H1 (cell line): Measurements from ENCODE around the gene NLRC5. TPM values are rescaled to one million over a fixed set of nuclear protein-coding genes. Genes with fewer than 3 reads are reported as not detected.

Experiments used
- CTCF ChIA-PET: fragments of 300-600 bp; sonication (Branson Sonifier 250); formaldehyde crosslinking; loops from one replicate; lab custom pipeline; 2021; ENCODE audit not compliant: partially characterized antibody; lab: Charles Lee
- POLR2A ChIA-PET: fragments of 300-600 bp; sonication (Branson Sonifier 250); formaldehyde crosslinking; loops from one replicate; lab custom pipeline; 2021; ENCODE audit warnings: inconsistent platforms; ENCODE audit not compliant: partially characterized antibody; lab: Charles Lee
- DNase-seq, 2 experiments: peaks; one replicate each; pipeline versions ENCODE4 v3.0.0 to v3.0.0-alpha.2; 2010 to 2022; ENCODE audit warnings: low spot score in 2 of 2, low read depth in 1 of 2, mixed read lengths in 1 of 2
- FAIRE-seq: peaks from 2 replicates; lab custom pipeline; 2011; peaks lifted over from hg19 to GRCh38; lab: Jason Lieb, UNC
- H2AFZ ChIP-seq: 2 replicates; pipeline ENCODE4 v1.8.1; 2012; ENCODE audit warnings: low read length, inconsistent platforms
- H2AK5ac ChIP-seq: 2 replicates; pipeline ENCODE4 v1.6.1; 2013; ENCODE audit warnings: low read depth, low read length
- H2BK120ac ChIP-seq: replicated peaks from 2 replicates; pipeline ENCODE3; 2013; ENCODE audit warnings: low read depth, low read length, inconsistent platforms
- H2BK12ac ChIP-seq: 2 replicates; pipeline ENCODE4 v1.6.1; 2013; ENCODE audit warnings: low read depth, low read length
- H2BK15ac ChIP-seq: 2 replicates; pipeline ENCODE4 v1.6.1; 2013; ENCODE audit warnings: low read length
- H2BK20ac ChIP-seq: 2 replicates; pipeline ENCODE4 v1.6.1; 2013; ENCODE audit warnings: low read length
- H2BK5ac ChIP-seq: 2 replicates; pipeline ENCODE4 v1.6.1; 2013; ENCODE audit warnings: low read depth, low read length
- H3K14ac ChIP-seq: 2 replicates; pipeline ENCODE4 v1.6.1; 2013; ENCODE audit warnings: inconsistent platforms; ENCODE audit not compliant: insufficient read length
- H3K18ac ChIP-seq: 2 replicates; pipeline ENCODE4 v1.6.1; 2013; ENCODE audit warnings: low read length; ENCODE audit errors: extremely low read depth
- H3K23ac ChIP-seq: 2 replicates; pipeline ENCODE4 v1.6.1; 2013; ENCODE audit warnings: inconsistent platforms; ENCODE audit not compliant: insufficient read length
- H3K23me2 ChIP-seq: 2 replicates; pipeline ENCODE4 v1.6.1; 2013; ENCODE audit warnings: low read depth, low read length
- H3K27ac ChIP-seq: 2 replicates; pipeline ENCODE4 v1.6.1; 2011; ENCODE audit warnings: low read depth, low read length, inconsistent platforms
- H3K27me3 ChIP-seq, 4 experiments: replicated peaks in 1 of 4; 1 replicate in 1 of 4; 2 replicates in 3 of 4; pipeline versions ENCODE4 v1.6.1 to v1.8.1; 2011 to 2013; ENCODE audit warnings: low read length in 3 of 4, mild to moderate bottlenecking in 3 of 4, inconsistent platforms in 2 of 4, mixed read lengths in 2 of 4, moderate library complexity in 1 of 4; ENCODE audit not compliant: control insufficient read depth in 3 of 4, insufficient read depth in 3 of 4; ENCODE audit errors: extremely low read depth in 1 of 4
- H3K36me3 ChIP-seq, 4 experiments: 2 replicates each; pipeline versions ENCODE4 v1.6.1 to v1.8.1; 2011 to 2013; ENCODE audit warnings: mild to moderate bottlenecking in 4 of 4, low read length in 3 of 4, moderate library complexity in 2 of 4, control low read depth in 1 of 4, inconsistent platforms in 1 of 4; ENCODE audit not compliant: insufficient read depth in 4 of 4, control insufficient read depth in 2 of 4
- H3K4ac ChIP-seq: replicated peaks from 2 replicates; pipeline ENCODE3; 2013; ENCODE audit warnings: low read length, low read depth, mixed read lengths, inconsistent platforms; ENCODE audit not compliant: insufficient read length
- H3K4me1 ChIP-seq, 4 experiments: replicated peaks in 1 of 4; 1 replicate in 1 of 4; 2 replicates in 3 of 4; pipeline versions ENCODE4 v1.6.1 to v1.8.1; 2011 to 2013; ENCODE audit warnings: low read length in 3 of 4, inconsistent platforms in 2 of 4, mixed read lengths in 1 of 4; ENCODE audit not compliant: insufficient read depth in 4 of 4, control insufficient read depth in 3 of 4
- H3K4me2 ChIP-seq, 2 experiments: 2 replicates each; pipeline versions ENCODE4 v1.6.1 to v1.8.1; 2011 to 2013; ENCODE audit warnings: low read depth in 2 of 2, low read length in 2 of 2, control low read depth in 1 of 2, inconsistent platforms in 1 of 2, mild to moderate bottlenecking in 1 of 2; ENCODE audit not compliant: insufficient read depth in 1 of 2
- H3K4me3 ChIP-seq, 4 experiments: fragments of 200-600, 300-600 bp in 1 of 4; sonication (generic), shearing (Covaris generic), sonication (Bioruptor Twin) in 1 of 4; 2 replicates each; pipeline versions ENCODE4 v1.5.1 to v1.8.1; 2011 to 2016; ENCODE audit warnings: low read length in 4 of 4, low read depth in 3 of 4, control low read depth in 2 of 4, inconsistent platforms in 2 of 4, mild to moderate bottlenecking in 2 of 4, mixed read lengths in 1 of 4, moderate library complexity in 1 of 4; ENCODE audit not compliant: insufficient read depth in 2 of 4; ENCODE audit errors: extremely low read depth in 1 of 4
- H3K56ac ChIP-seq: replicated peaks from 2 replicates; pipeline ENCODE3; 2013; ENCODE audit warnings: low read depth, mild to moderate bottlenecking, mixed read lengths, low read length, inconsistent platforms; ENCODE audit not compliant: insufficient read length
- H3K79me1 ChIP-seq: 2 replicates; pipeline ENCODE4 v1.6.1; 2013; ENCODE audit warnings: low read depth, low read length, control low read depth
- H3K79me2 ChIP-seq, 2 experiments: 2 replicates each; pipeline versions ENCODE4 v1.6.1 to v1.8.1; 2012 to 2013; ENCODE audit warnings: low read length in 2 of 2, mild to moderate bottlenecking in 2 of 2, inconsistent platforms in 1 of 2; ENCODE audit not compliant: insufficient read depth in 2 of 2, control insufficient read depth in 1 of 2
- H3K9ac ChIP-seq, 4 experiments: replicated peaks in 1 of 4; 1 replicate in 1 of 4; 2 replicates in 3 of 4; pipeline versions ENCODE4 v1.6.1 to v1.8.1; 2011 to 2013; ENCODE audit warnings: low read depth in 3 of 4, low read length in 3 of 4, control low read depth in 2 of 4, mild to moderate bottlenecking in 2 of 4, moderate library complexity in 2 of 4, inconsistent platforms in 1 of 4; ENCODE audit errors: extremely low read depth in 1 of 4
- H3K9me3 ChIP-seq, 2 experiments: 2 replicates each; pipeline versions ENCODE4 v1.6.1 to v1.8.1; 2012 to 2013; ENCODE audit warnings: mild to moderate bottlenecking in 2 of 2, moderate library complexity in 2 of 2, control low read depth in 1 of 2, inconsistent platforms in 1 of 2, low read depth in 1 of 2, low read length in 1 of 2, mixed read lengths in 1 of 2; ENCODE audit not compliant: insufficient read depth in 2 of 2
- H4K20me1 ChIP-seq, 2 experiments: replicated peaks in 1 of 2; 2 replicates each; pipeline versions ENCODE3 to v1.8.1; 2011 to 2013; ENCODE audit warnings: inconsistent platforms in 2 of 2, low read length in 2 of 2, mild to moderate bottlenecking in 1 of 2; ENCODE audit not compliant: insufficient read depth in 2 of 2, control insufficient read depth in 1 of 2
- H4K5ac ChIP-seq: 2 replicates; pipeline ENCODE4 v1.6.1; 2013; ENCODE audit warnings: low read length, low read depth, mixed read lengths, inconsistent platforms; ENCODE audit not compliant: insufficient read length
- H4K8ac ChIP-seq: 2 replicates; pipeline ENCODE4 v1.8.0; 2013; ENCODE audit warnings: mild to moderate bottlenecking, moderate library complexity, low read length, inconsistent platforms; ENCODE audit not compliant: insufficient read depth; ENCODE audit errors: extremely low read depth
- H4K91ac ChIP-seq: replicated peaks from 2 replicates; pipeline ENCODE3; 2013; ENCODE audit warnings: low read length, mixed read lengths, inconsistent platforms; ENCODE audit not compliant: insufficient read length
- ATF2 ChIP-seq: IDR thresholded peaks from 2 replicates; pipeline ENCODE4 v1.6.1; 2012; ENCODE audit warnings: low read length, inconsistent platforms
- CTBP2 ChIP-seq: IDR thresholded peaks from 2 replicates; pipeline ENCODE4 v1.7.0; 2011; ENCODE audit warnings: borderline replicate concordance, mild to moderate bottlenecking, moderate library complexity, mixed read lengths, low read length; ENCODE audit not compliant: insufficient read depth, insufficient read length
- KDM1A ChIP-seq: fragments of 200-600, 300-600 bp; sonication (generic); IDR thresholded peaks from 2 replicates; pipeline ENCODE4 v1.7.1; 2016; ENCODE audit warnings: mild to moderate bottlenecking, low read length, borderline replicate concordance
- RXRA ChIP-seq: IDR thresholded peaks from 2 replicates; pipeline ENCODE4 v1.6.1; 2011; ENCODE audit warnings: low read depth, mild to moderate bottlenecking, low read length, moderate library complexity; ENCODE audit not compliant: insufficient read depth
- SP1 ChIP-seq: IDR thresholded peaks from 2 replicates; pipeline ENCODE4 v1.6.1; 2011; ENCODE audit warnings: low read depth, low read length
- TAF7 ChIP-seq: optimal IDR thresholded peaks from 2 replicates; pipeline ENCODE3; 2011; ENCODE audit warnings: low read depth, mild to moderate bottlenecking, inconsistent platforms, low read length, moderate library complexity, borderline replicate concordance
- WGBS, 2 experiments: shearing (Covaris generic) in 1 of 2; methylation state at CpG; one replicate each; pipeline versions ENCODE4 v1.1.6 to v1.1.7; 2013 to 2015; ENCODE audit warnings: low lambda C conversion rate in 2 of 2, mixed read lengths in 2 of 2, inconsistent platforms in 1 of 2, low coverage in 1 of 2, missing lambda C conversion rate in 1 of 2; ENCODE audit not compliant: insufficient replicate concordance in 2 of 2, insufficient coverage in 1 of 2, insufficient read length in 1 of 2; ENCODE audit errors: extremely low coverage in 1 of 2, missing lambda C conversion rate in 1 of 2; 5-methylcytosine and 5-hydroxymethylcytosine counted together
- polyA plus RNA-seq, 7 experiments: library from polyadenylated mRNA; depleted of rRNA in 3 of 7; stranded (reverse) in 5 of 7; unstranded in 2 of 7; fragments of >200 nt in 5 of 7; fragments of 200-250 nt in 2 of 7; gene quantifications; 1 replicate in 5 of 7; 2 replicates in 1 of 7; 4 replicates in 1 of 7; pipeline versions ENCODE4 v1.2.1 to v1.2.3, GENCODE V29; 2011 to 2013; ENCODE audit warnings: missing spikeins in 2 of 7, mixed read lengths in 2 of 7
- total RNA-seq: library from RNA; stranded (reverse); fragmentation: NEBNext Ultra II Directional; extraction: Animal tissue kit (Norgen Biotek cat#: 25700); gene quantifications from 2 replicates; pipeline ENCODE4 v1.2.1, GENCODE V29; 2021

Gene NLRC5
- total and polyA plus RNA-seq, 2 of the 8 experiments (the other 6 are each of a cell fraction or from before 2014, with no cell fraction given): 2.2 to 3.2 TPM

GRCh38 chr16:56950051-56950450 lies 39.3 kb upstream of the NLRC5 start:
- no peak overlapping the region for H3K9ac ChIP-seq
- no peak overlapping the region for H3K18ac ChIP-seq
- no peak overlapping the region for H2AFZ ChIP-seq
- no peak overlapping the region for H4K5ac ChIP-seq
- H4K91ac ChIP-seq: no peak overlapping the region
- H2BK5ac ChIP-seq: no peak overlapping the region
- H3K27me3 ChIP-seq: no peaks in the 10 kb centered on the region
- H2BK120ac ChIP-seq: no peak overlapping the region
- H3K4me3 ChIP-seq: no peak overlapping the region
- no peak overlapping the region for H2BK12ac ChIP-seq
- no peaks in the 10 kb centered on the region for H3K79me1 ChIP-seq
- H3K79me2 ChIP-seq: no peaks in the 10 kb centered on the region
- H3K27ac ChIP-seq: no peak overlapping the region
- H3K36me3 ChIP-seq: peaks cover 0 to 4% (median 2%) of the 10 kb centered on the region in 4 experiments; a peak in 2 of 8 replicates
- H3K14ac ChIP-seq: no peak overlapping the region
- FAIRE-seq (no peak), DNase-seq (no peak)
- H2BK15ac ChIP-seq: no peak overlapping the region
- peaks cover 0 to 2% of the 10 kb centered on the region in 2 experiments for H4K20me1 ChIP-seq
- CTCF ChIA-PET: interaction anchor here (0.6 to 5.4 kb wide), 10 partner anchors 9 to 1196 kb away, joined by 3 to 37 read pairs (median 4); partner anchors contain the start of gene SLC12A3
- 83% methylated on average over 4 of the region's 4 CpGs; no CpG with 5 or more reads in 1 of the 2 experiments for WGBS, 2 experiments
- H2AK5ac ChIP-seq: no peak overlapping the region
- H4K8ac ChIP-seq: no peak overlapping the region
- no peaks in the 10 kb centered on the region for H3K4me1 ChIP-seq
- POLR2A ChIA-PET: interaction anchor here (0.6 to 2.4 kb wide), 3 partner anchors 8 to 100 kb away, joined by 3 to 15 read pairs (median 6); no protein-coding TSS in a partner anchor
- H3K23ac ChIP-seq: no peak overlapping the region
- no peak overlapping the region for H2BK20ac ChIP-seq
- no peak overlapping the region for H3K56ac ChIP-seq
- no peak overlapping the region for H3K4me2 ChIP-seq
- no peak overlapping the region for H3K4ac ChIP-seq
- no peaks in the 10 kb centered on the region for H3K9me3 ChIP-seq
- H3K23me2 ChIP-seq: no peaks in the 10 kb centered on the region
- no peak for TF ChIP-seq SP1
- TF ChIP-seq CTBP2: no peak
- TF ChIP-seq RXRA: no peak
- TF ChIP-seq KDM1A: no peak
- no peak for TF ChIP-seq TAF7
- no peak for TF ChIP-seq ATF2
